Placental pericyte (primary cell): ENCODE data around the gene SERINC3. TPM values are rescaled to one million over a fixed set of nuclear protein-coding genes. Genes with fewer than 3 reads are reported as not detected.

Experiments used
- small RNA-seq: library from RNA; depleted of rRNA; stranded (forward); fragments of <200 nt; gene quantifications from one replicate; pipeline ENCODE3, GENCODE V24; 2012; ENCODE audit warnings: low replicate concordance
- total RNA-seq: library from RNA; depleted of rRNA; stranded (reverse); fragments of >200 nt; gene quantifications from 2 replicates; pipeline ENCODE4 v1.2.3, GENCODE V29; 2012

Gene SERINC3
- total RNA-seq = 166 and 199 TPM in 2 replicates

DNA sequence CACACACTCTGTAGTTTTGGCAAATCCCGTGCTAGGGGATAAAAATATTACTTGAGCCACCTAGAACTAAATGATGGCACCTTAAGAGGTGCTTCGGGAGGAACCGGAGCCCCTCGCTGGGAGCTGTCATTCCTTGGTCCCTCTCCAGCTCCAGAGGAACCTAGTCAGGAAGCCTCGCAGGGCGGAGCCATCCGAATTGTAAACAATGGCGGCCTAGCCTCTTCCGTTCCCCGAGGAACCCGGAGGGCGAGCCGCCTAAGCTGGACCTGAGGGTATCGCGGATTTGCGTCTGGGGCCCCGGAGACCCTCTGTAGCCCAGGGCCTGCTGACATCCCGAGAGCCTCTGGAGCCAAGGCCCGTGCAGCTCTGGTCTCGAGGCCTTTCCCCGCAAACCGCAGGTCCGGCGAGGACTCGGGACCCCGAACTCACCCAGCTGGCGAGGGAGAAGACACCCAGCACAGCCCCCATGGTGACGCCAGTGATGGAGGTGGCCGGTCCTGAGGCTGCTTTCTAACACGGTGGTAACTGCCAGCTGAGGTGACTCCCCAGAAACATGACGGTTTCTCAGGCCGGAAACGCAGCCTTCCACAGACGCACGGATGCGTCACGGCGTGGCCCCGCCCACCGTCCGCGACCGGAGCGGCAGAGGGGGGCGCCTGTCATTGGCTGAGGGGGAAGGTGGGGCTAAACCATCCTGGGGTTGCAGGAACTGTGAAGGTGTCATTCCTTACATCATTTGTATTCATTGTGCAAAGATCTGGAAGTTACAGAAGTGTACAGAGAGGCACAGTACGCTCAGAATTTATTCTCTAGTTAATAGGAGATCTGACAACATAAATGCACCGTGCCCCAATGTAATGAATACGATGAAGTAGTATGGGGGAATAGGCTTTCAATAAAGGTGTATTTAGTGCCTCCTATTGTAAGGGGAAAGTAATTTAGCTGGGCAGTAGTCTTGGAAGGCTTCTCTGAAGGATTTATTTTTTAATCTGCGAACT is at the start of gene SERINC3:
SERINC3 (minus strand) TSS at position 587 of the 998 bp plus-strand sequence; CDS start at position 468, 119 bp downstream.

DNA sequence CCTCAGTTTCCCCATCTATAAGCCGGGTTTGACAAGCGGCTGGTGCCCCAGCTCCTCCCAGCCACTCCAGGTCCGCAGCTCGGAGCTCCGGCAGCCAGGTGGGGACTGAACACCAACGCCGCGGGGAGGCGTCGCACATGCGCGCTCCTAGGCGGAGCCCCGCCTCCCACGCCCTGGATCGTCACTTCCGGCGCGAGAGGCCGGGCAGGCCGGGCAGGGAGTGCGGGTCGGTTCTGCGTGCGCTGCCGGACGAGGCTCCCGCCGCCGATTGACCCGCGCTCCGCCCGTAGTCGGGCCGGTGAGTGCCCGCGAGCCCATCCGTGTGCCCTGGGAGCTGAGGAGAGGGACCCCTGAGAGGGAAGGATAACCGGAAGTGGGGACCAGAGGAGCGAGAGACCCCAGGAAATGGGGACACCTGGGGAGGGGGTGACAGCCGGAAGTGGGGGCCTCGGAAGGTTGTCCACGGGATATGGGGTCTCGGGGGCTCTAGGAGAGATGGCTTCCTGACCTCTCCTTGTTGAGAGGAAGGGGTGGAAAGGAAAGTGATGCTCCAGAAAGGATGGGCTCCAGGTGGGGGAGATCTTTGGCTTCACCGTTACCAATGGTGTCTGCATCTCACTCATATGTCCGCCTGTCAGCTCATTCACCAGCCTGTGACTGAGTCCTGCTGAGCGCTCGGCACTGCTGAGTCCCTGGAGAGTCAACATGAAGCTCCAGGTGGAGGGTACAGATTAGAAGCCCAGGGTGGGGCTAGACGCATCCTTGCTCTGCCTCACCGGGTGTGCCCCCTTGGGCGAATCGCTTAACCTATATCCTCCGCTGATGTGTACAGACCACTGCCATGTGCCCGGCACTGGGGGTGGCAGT is 45.9 kb downstream of the SERINC3 start, which contains the start of gene TTPAL:
TTPAL (plus strand) TSS at position 181 of the 867 bp plus-strand sequence. CDS start 4,126 bp downstream, outside the sequence.

Small RNAs within 50 kb of the gene (small RNA-seq; reads per million reads assigned to genes)
- 0.33 reads per million, percentile 3 among the genes with 10 or more reads in this experiment for gene RPL37AP1

Other genes with a start within 250 kb of the SERINC3 start
- gene FITM2, start 210.9 kb downstream of the SERINC3 start, total RNA-seq = 3.5 and 9.6 TPM in 2 replicates
- gene R3HDML, start 185.0 kb downstream of the SERINC3 start, total RNA-seq = not detected in 2 replicates
- gene HNF4A, start 166.4 kb downstream of the SERINC3 start, total RNA-seq = not detected in 2 replicates
- gene TTPAL, start 46.2 kb downstream of the SERINC3 start, total RNA-seq = 8.1 and 19.9 TPM in 2 replicates
- gene PKIG, start 60.5 kb upstream of the SERINC3 start, total RNA-seq = 81.6 and 122 TPM in 2 replicates
- 6.9 and 10.9 TPM in 2 replicates for gene ADA, start 129.6 kb upstream of the SERINC3 start, total RNA-seq
- gene CCN5, start 193.3 kb upstream of the SERINC3 start, total RNA-seq = 0.29 and 1.3 TPM in 2 replicates
- under 0.01 TPM in 1 of 2 replicates, not detected in the other for gene KCNK15, start 223.8 kb upstream of the SERINC3 start, total RNA-seq